ENCODE results near the gene NPHP4.

Gene NPHP4

DNA sequence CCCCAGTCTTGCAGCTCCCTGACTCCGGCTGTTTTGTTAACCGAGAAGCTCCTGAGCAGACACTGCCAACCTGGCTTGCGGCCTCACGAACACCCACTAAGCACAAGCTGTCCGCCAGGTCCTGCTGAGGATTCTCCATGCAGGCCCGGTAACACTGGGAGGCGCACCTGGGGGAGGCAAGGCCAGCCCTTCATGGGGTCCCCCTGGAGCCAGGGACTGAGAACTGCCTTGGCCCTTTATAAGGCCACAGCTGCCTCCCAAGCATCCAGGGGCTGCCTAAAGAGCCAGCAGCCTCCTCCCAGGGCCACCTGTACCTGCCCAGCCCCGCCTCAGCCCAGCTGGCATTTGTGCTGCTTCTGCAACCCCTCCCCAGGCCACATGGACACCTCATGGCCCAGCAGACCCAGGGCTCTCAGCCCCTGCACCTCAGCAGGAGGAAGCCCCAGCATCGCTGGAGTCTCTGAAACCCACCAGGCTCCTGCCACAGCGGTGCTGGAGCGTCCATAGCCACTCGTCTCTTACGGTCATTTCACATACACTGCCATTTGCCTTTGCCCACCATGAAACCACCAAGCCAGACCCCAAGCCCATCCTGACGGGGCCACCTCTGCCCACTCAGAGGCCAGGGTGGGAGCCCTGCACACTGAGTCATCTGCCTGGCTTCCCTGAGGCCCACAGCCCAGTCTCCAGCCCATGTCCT lies 82.5 kb downstream of the NPHP4 start:
- Histone ChIP-seq H3K27me3 (ENCODE audit: control insufficient read depth, insufficient read depth, low read length) (no peaks in the 10 kb centered on the region), H3K9ac (no peak overlapping the region), H3K9me3 (ENCODE audit: control insufficient read depth, low read length) (no peaks in the 10 kb centered on the region), H3K27ac (no peak overlapping the region), H2AFZ (no peak overlapping the region), H3K36me3 (ENCODE audit: control insufficient read depth, insufficient read depth, low read length) (no peaks in the 10 kb centered on the region), H3K4me2 (ENCODE audit: low read length) (no peak overlapping the region), H3K79me2 (no peaks in the 10 kb centered on the region), H3K4me3 (ENCODE audit: low read depth, low read length) (no peak overlapping the region), H3K4me1 (no peaks in the 10 kb centered on the region)
- TF ChIP-seq CTCF (IDR thresholded peaks at IDR 0.05), result no peak

DNA sequence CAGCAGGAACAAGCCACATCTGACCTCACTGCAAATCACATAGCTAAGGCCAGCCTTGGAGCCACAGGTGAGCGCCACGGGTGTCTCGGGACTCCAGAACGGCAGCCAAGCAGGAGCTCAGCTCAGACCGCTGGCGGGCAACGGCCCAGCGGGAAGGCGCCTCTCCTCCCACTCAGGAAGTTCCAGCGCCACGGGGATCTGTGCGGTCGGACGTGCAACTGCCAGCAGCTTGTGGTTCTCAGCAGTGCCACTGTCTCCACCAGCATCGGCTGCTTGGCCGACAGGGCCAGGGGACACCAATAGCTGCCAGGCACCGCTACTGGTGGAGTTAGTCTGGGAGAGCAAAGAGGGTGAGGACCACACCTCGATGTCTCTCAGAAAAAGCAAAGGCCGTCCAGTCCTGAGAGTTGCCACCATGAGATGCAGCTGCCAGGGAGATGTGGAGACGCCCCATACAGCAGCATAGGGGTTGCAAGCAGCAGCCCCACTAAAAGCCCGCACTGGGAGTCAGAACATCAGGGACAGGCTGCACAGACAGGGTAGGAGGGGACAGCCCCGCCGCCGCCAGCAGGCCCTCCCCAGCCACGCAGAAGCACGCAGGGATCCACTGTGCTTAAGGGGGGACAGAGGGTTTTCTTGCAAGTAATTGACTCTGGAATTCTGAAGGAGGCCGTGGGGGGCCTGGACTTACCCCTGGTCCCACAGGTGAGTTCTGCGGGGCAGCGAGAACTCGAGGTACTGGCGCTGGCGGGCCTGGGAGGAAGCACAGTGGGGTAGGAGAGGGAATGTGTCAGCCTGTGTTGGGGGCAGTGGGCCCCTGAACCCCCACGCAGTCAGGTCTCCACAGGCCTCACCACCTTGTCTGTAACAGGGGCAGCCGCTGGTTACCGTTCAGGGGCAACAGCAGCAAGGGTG lies 83.5 kb downstream of the NPHP4 start:
- H3K36me3 ChIP-seq (ENCODE audit: control insufficient read depth, insufficient read depth, low read length), result no peaks in the 10 kb centered on the region
- H3K4me2 ChIP-seq (ENCODE audit: low read length), result no peak overlapping the region
- no peak for TF ChIP-seq CTCF (IDR thresholded peaks at IDR 0.05)

DNA sequence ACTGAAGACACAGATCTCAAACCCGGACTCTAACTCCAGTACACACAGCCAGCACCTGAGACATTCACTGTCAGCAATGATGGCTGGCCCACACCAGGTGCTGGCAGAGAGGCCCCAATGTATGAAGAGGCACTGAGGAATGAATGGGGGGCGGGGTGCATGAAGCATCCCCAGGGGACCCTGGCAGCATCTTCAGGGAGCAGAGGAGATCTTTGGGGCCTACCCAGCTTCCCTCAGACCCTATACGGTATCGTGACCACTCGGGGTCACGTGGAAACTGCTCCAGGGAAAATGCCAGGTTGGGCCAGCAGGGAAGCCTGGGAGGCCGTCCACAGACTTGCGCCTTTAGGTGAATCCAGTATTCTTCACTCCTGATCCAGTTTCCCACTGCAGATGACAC lies 84.3 kb downstream of the NPHP4 start:
- TF ChIP-seq CTCF (IDR thresholded peaks at IDR 0.05), result no peak
- Histone ChIP-seq H3K4me3 (ENCODE audit: low read depth, low read length) (no peak overlapping the region), H3K36me3 (ENCODE audit: control insufficient read depth, insufficient read depth, low read length) (no peaks in the 10 kb centered on the region), H3K9ac (no peak overlapping the region), H3K4me2 (ENCODE audit: low read length) (no peak overlapping the region), H3K27me3 (ENCODE audit: control insufficient read depth, insufficient read depth, low read length) (no peaks in the 10 kb centered on the region), H3K4me1 (no peaks in the 10 kb centered on the region), H3K79me2 (no peaks in the 10 kb centered on the region), H3K9me3 (ENCODE audit: control insufficient read depth, low read length) (no peaks in the 10 kb centered on the region), H2AFZ (no peak overlapping the region), H3K27ac (no peak overlapping the region)

More for the DNA sequence above, 83.5 kb downstream of the NPHP4 start:
- no peaks in the 10 kb centered on the region for H3K27me3 ChIP-seq (ENCODE audit: control insufficient read depth, insufficient read depth, low read length)
- H3K4me1 ChIP-seq, result no peaks in the 10 kb centered on the region
- H2AFZ ChIP-seq, result no peak overlapping the region
- no peaks in the 10 kb centered on the region for H3K79me2 ChIP-seq
- H3K4me3 ChIP-seq (ENCODE audit: low read depth, low read length), result no peak overlapping the region
- no peak overlapping the region for H3K9ac ChIP-seq
- H3K9me3 ChIP-seq (ENCODE audit: control insufficient read depth, low read length), result no peaks in the 10 kb centered on the region
- H3K27ac ChIP-seq, result no peak overlapping the region

DNA sequence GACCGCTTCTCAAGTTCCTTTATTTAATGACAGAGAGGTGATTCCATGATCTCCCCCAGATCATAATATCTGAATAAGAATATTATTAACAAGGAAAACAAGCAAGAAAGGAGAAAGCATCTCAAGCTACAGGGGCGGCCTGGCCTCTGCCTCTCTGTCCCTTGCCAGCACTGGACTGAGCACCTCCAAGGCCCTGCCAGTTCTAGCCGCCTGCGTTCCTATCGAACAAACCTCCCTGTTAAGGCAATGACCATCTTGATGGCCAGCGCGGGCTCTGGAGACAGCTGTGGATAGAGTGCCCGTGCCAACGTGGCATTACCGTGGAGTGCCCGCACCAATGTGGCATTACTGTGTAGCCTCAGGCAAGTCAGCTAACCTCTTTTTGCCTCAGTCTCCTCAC lies 84.8 kb downstream of the NPHP4 start:
- no peaks in the 10 kb centered on the region for H3K4me1 ChIP-seq
- no peaks in the 10 kb centered on the region for H3K79me2 ChIP-seq
- no peaks in the 10 kb centered on the region for H3K9me3 ChIP-seq (ENCODE audit: control insufficient read depth, low read length)
- no peaks in the 10 kb centered on the region for H3K36me3 ChIP-seq (ENCODE audit: control insufficient read depth, insufficient read depth, low read length)
- H3K4me2 ChIP-seq (ENCODE audit: low read length), result no peak overlapping the region
- no peak overlapping the region for H3K9ac ChIP-seq
- no peak overlapping the region for H2AFZ ChIP-seq
- no peak for TF ChIP-seq CTCF (IDR thresholded peaks at IDR 0.05)
- H3K4me3 ChIP-seq (ENCODE audit: low read depth, low read length), result no peak overlapping the region
- no peak overlapping the region for H3K27ac ChIP-seq
- H3K27me3 ChIP-seq (ENCODE audit: control insufficient read depth, insufficient read depth, low read length), result no peaks in the 10 kb centered on the region
